ENCODE results near the gene ZC3H7A.

Gene ZC3H7A

GRCh38 chr16:11784038-11784369, 13.1 kb downstream of the ZC3H7A start:
- DNase-seq (ENCODE audit: low spot score) = no peak

GRCh38 chr16:11783319-11784037, 13.6 kb downstream of the ZC3H7A start:
- TF ChIP-seq CTCF (IDR thresholded peaks at IDR 0.05) = no peak
- DNase-seq (ENCODE audit: low spot score) = no peak
- H3K4me3 ChIP-seq = peak overlapping the region; percentile 56
- peak overlapping the region; percentile 88 to 89 for H3K27ac ChIP-seq

More at GRCh38 chr16:11784038-11784369, 13.1 kb downstream of the ZC3H7A start:
- no peak for TF ChIP-seq CTCF (IDR thresholded peaks at IDR 0.05)
- Histone ChIP-seq H3K27ac (peak overlapping the region; percentile 88 to 89), H3K4me3 (peak overlapping the region; percentile 56)

GRCh38 chr16:11781773-11782172, 15.3 kb downstream of the ZC3H7A start:
- Histone ChIP-seq H3K4me3 (peak overlapping the region; percentile 36), H3K27ac (peak overlapping the region; percentile 88 to 89)
- no peak for TF ChIP-seq CTCF (IDR thresholded peaks at IDR 0.05)
- no peak for DNase-seq (ENCODE audit: low spot score)

GRCh38 chr16:11780991-11781680, 15.9 kb downstream of the ZC3H7A start:
- H3K27ac ChIP-seq = peak overlapping the region; percentile 20 to 42
- no peak for DNase-seq (ENCODE audit: low spot score)
- no peak for TF ChIP-seq CTCF (IDR thresholded peaks at IDR 0.05)

GRCh38 chr16:11779074-11779473, 18.0 kb downstream of the ZC3H7A start:
- no peak overlapping the region for H3K4me3 ChIP-seq

More at GRCh38 chr16:11780991-11781680, 15.9 kb downstream of the ZC3H7A start:
- H3K4me3 ChIP-seq = no peak overlapping the region

GRCh38 chr16:11774065-11774626, 22.9 kb downstream of the ZC3H7A start:
- TF ChIP-seq CTCF (IDR thresholded peaks at IDR 0.05) = no peak
- Histone ChIP-seq H3K27ac (no peak overlapping the region), H3K4me3 (no peak overlapping the region)
- DNase-seq (ENCODE audit: low spot score) = no peak

More at GRCh38 chr16:11779074-11779473, 18.0 kb downstream of the ZC3H7A start:
- TF ChIP-seq CTCF (IDR thresholded peaks at IDR 0.05) = no peak
- no peak overlapping the region for H3K27ac ChIP-seq
- no peak for DNase-seq (ENCODE audit: low spot score)
